GM18526 (cell line): ENCODE data around the gene EWSR1.

ENCODE experiments used
- POLR2A ChIP-seq: IDR thresholded peaks from 3 replicates; pipeline ENCODE4 v1.6.1; 2011; ENCODE audit not compliant: insufficient read length; ENCODE audit errors: extremely low read depth

The EWSR1 gene

DNA sequence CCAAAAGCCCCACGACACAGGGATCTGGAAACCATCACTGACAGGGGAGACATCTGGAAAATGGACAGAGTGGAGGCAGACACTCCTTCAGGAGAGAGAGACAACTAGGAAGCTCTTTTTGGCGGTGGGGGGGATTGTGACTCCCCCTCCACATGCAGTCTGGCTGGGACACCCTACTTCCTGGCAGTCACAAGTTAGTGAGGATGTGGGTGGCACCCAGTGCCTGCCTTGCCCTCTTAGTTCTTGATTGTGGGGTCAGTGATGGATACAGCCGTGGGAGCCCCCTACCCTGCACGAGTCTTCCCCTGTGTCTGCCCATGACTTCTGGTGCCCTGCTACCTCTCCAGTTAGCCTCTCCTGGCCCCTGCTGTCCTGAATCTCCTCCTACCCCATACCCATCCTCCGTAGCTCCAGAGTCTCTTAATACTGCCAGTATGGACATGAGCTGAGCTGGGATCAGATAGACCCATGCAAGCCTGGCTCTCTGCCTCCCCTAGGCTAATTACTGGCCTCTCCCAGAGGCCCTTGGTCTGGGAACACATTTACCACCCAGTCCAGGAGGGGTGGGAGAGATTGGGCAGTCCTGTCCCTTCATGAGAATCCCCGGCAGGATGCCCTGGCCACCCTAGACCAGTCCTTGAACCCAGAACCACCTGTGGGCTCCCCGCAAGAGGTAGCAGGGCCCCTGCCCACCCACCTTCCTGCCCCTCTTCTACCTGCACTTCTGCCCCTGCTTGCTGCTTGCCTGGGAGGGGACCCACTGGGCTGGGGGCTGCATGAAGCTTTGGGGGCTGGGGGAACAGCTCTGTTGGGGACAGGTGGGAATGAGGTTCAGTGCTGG, 23.1 kb upstream of the EWSR1 start:
- TF ChIP-seq POLR2A = no peak

DNA sequence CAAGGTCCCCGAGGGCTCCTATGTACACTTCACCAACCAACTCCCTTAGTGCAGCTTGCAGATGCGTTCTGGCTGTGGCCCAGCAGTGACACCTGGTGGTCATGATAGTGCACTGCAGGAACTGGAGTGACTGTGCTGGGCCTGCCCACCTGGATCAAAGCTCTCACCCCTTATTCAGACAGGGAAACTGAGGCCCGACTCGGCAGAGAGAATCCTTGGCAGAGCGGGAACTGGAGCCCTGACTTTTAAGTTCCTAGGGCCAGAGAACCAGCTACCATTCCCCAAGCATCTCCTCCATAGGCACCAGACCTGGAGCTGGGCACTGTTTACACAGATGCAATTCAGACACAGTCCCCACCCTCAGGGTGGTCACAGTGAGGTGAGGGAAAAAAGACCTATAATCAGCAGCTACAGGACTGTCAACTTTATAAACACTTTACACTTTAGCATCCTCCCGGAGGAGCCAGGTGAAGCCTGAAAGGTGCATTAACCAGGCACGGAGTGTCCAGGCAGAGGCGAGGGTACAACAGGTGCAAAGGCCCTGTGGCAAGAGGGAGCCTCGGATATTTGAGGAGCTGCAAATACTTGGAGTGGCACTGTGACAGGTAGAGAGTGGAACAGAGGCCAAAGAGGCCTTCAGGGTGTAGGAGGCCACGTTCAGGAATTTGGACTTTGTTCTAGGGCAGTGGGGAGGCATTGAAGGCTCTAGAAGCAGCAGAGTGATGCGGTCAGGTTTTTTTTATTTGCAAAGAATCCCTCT, 22.3 kb upstream of the EWSR1 start:
- no peak for TF ChIP-seq POLR2A

DNA sequence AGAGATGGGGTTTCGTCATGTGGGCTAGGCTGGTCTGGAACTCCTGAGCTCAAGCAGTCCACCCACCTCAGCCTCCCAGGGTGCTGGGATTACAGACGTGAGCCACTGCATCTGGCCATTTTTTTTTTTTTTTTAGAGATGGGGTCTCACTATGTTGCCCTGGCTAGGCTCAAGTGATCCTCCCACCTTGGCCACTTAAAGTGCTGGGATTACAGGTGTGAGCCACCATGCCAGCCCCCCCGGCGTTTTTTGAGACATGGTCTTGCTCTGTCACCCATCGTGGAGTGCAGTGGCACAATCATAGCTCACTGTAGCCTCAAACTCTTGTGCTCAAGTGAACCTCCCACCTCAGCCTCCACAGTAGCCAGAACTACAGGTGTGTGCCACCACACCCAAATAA, 16.8 kb upstream of the EWSR1 start:
- no peak for TF ChIP-seq POLR2A

DNA sequence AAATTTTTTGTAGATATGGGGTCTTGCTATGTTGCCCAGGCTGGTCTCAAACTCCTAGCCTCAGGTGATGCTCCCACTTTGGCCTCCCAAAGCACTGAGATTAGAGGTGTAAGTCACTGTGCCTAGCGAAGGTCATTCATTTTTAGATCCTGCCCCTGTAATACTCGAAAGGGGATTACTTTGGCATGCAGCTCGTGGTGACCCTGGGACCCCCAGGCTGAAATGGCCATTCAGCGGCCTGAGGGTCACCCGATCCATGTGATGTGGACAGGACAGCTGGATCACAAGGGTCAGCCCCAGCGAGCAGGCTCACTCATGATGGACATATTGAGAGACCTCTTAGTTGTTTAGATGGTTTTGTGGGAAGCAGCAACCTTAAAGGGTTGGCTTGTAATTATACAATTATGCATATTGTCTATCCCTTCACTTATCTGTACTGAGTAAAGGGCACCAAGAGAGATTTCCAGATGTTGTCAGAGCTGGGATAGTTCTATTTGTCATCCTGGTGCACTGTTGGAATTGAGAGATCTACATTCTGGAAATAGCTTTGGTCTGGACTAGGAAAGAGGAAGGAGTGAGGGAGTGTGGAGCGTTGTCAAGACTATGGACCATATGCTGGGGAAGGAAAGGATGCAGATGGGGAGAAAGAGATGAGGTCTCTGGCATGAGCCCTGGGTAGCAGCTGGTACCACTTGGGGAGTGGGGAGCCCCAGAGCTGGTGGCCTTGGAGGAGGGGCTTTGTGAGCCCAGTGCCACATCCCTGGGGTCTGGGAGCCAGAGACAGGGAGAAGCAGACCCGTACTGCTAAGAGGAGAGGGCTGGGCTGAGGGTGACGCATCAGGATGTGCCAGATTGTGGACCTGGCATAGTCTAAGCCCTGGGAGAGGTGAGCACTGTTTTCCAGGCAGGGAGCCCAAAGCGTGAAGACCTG, 15.8 kb upstream of the EWSR1 start:
- TF ChIP-seq POLR2A = no peak

DNA sequence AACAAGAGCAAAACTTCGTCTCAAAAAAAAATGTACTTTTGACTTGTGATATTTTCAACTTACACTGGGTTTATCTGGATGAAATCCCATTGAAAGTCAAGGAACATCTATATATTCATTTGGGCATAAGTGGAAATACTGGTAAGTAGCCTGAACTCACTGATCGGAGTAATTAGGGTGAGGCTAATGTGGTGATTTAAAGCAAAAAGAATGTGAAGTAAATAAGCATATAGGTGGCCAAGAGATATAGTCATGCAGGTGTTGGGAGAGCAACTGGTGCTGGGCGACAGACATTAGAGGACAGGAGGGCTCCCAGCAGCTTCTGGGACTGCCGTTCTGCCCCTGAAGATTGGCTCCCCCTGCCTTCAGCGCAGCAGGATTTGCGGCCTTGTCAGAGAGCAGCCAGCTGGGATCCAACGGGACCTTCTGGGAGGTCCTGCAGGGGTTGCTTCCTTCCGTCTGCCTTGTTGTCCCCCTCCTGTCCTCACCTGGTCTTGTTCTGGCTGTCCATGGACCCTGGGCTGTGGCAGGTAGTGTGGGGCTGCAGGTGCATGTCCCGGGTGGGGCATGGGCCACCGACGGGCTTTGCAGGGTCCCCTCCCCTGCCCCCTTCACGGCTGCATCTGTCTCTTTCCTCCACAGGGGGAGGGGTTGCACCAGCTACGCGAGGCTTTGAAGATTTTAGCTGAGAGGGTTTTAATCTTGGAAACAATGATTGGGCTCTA, 14.3 kb upstream of the EWSR1 start:
- no peak for TF ChIP-seq POLR2A

DNA sequence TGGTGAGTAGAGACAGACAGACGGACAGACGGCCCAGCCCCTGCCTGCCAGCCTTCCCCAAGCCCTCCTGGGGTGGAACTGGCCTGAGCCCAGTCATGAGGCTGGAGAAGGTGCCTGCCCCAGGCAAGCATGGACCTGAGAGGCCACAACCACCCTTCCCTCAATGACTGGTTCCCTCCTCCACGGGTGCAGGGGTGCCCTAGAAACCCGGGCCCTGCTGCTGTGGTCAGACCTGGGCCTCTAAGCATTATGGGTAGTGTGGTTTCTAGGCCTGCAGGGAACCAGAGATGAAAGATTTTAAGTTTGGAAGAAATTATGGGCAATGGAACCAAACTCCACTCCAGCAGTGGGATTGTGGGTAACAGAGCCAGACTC, 13.8 kb upstream of the EWSR1 start:
- TF ChIP-seq POLR2A = no peak

DNA sequence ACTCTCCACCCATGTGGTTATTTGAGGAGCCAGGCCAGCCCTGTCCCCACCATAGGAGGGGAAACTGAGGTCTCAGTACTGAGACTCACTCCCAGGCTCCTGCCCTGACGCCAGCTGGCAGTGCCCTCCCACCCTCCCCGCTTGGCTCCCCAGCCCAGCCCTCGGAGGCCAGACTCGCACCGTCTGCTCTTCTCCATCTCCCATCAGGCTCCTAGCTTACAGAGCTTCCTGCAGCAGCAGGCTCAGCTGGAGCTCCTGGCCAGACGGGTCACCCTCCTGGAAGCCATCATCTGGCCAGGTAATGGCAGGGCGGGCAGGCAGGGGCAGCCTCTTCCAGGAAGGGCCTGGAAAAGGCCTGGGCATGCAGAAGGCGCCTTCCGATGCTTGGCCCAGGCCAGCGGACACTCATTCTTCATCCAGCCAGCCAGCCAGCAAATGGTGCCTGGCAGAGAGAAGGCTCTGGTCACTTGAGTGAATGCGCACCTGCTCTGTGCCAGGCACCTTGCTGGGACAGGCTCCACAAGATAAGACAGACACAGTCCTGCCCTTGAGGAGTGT, 12.9 kb upstream of the EWSR1 start:
- no peak for TF ChIP-seq POLR2A

DNA sequence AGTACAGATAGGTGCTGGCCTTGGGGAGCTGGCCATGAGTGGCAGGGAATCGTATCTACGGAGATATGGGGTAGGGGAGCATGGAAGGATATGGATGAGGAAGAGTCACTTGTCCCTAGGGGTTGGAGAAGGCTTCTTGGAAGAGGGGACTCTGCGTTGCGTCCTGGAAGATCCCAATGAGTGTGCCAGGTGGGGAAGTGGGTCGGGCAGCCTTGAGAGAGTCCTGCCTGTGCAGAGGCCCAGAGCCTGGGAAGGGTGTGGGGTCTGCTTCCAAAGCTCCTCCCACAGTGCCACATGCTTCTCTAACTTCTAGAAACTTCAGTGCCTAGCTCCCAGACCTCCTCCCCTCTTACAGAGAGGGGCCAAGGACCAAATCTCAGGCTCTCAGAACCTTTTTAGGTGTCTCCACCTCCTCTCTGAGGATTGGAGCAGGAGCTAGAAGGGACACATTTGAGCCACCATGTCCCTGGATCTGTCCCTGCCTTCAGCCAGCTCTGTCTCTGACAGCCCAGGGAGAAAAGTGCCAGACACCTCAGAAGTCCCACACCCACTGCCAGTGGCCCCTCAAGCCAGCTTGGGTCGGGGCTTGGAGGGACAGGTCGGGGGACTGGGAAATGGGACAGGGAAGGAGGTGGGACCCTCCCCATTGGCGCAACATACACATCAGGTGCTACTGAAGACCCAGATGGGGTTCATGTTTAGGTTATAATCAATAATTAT, 11.3 kb upstream of the EWSR1 start:
- no peak for TF ChIP-seq POLR2A

DNA sequence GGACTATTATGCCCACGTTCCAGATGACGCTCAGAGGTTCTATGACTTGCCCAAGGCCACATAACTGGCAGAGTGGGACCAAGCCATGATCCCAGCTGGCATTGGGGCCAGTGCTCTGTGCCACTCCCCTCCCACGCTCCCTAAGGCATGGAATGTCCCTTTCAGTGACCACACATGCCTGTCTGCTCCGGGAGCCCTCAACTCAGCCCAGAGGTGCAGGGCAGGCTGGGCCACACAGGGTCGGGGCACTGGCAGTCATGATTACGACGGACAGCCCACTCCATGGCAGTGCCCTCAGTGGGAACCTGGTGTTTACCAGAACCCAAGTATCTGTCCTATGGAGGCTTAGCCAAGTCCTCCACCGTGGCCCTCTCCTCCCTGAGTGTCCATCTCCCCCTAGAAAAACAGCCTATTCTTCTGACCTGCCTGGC, 10.3 kb upstream of the EWSR1 start:
- TF ChIP-seq POLR2A = no peak

DNA sequence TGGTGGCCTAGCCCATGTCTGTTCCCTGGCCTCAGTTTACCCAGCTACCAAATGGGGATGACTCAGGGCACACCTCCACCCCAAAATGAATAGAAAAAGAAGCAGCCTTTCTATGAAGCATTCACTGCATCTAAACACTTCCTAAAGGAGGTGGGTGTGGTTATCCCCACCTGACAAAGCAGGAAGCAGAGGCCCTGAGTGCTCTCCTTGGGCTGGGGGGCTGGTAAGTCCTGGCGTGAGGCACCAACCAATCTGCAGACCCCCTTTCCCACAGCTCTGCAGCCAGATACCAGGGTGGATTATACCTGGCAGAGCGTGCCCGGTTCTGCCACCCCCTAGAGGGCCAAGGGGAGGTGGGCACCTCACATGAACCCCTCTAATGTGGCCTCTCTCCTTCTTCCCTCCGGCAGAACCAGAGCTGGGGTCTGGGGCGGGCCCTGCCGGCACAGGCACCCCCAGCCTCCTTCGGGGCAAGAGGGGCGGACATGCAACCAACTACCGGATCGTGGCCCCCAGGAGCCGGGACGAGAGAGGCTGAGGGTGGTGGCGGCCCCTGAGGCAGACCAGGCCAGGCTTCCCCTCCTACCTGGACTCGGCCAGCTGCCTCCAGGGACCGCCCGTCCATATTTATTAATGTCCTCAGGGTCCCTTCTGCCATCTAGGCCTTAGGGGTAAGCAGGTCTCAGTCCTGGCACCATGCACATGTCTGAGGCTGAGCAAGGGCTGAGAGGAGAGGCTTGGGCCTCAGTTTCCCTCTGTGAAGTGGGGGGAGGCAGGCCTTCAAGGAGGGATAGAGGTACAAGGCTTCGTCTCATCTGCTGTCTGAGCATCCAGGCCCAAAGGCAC, 9.4 kb upstream of the EWSR1 start:
- TF ChIP-seq POLR2A = no peak

DNA sequence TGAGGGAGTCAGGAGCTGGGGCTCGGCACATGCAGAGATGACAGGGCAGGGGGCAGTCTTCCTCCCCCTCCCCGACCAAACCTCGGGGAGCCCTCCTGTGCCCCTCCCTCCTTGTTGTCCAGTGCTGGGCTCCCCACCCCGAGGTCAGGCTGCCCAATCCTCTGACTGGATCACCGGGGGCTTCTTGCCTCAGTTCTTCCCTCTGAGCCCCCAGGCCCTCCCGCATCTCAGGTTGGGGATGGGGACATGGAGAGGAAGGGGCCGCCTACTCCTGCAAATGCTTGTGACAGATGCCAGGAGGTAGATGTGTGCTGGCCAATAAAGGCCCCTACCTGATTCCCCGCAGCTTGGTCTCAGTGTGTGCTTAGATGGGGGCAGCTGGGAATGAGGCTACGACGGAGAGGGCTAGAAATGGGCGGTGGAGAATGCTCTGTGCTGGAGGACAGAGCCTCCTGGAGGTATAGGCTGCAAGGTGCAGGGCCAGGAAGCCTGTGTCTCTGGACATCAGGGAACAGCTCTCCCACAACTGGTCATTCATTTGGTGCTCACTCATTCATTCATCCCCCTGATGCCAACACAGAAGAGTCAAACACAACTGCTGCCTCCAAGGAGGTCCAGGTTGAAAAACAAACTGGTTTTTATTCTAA, 8.7 kb upstream of the EWSR1 start:
- TF ChIP-seq POLR2A = no peak

DNA sequence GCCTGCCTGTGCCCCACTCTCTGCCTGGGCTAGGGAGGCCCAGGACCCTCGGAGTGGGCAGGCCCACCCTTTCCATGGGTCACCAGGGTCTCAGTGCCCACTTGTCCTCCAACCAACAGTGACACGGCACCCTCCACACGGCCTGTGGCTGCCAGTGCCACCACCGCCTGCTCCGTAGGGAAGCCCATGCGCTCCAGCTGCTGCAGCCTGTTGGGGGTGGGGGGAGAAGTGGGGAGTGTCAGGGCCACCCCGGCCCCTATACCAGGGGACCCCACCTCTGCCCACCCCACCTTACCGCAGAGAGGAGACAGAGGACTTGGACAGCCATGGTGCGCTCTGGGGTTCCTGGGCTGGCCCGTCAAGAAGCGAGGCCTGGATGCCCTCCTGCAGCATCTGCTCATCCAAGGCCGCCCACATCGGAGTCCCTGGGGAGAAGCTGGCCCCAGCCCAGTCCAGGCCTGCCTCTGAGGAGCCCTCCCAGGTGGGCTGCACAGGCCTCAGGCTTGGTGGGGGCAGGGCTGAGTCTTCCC, 8.0 kb upstream of the EWSR1 start:
- no peak for TF ChIP-seq POLR2A
